HG03060 (cell line): ENCODE results near the gene HSPA4L.

Source experiments
- ATAC-seq: cut with Tn5 transposase; IDR thresholded peaks from one replicate; pipeline ENCODE4 v1.9.1; 2021; ENCODE audit warnings: low read depth, moderate number of reproducible peaks; ENCODE audit not compliant: unreplicated experiment

The HSPA4L gene

DNA sequence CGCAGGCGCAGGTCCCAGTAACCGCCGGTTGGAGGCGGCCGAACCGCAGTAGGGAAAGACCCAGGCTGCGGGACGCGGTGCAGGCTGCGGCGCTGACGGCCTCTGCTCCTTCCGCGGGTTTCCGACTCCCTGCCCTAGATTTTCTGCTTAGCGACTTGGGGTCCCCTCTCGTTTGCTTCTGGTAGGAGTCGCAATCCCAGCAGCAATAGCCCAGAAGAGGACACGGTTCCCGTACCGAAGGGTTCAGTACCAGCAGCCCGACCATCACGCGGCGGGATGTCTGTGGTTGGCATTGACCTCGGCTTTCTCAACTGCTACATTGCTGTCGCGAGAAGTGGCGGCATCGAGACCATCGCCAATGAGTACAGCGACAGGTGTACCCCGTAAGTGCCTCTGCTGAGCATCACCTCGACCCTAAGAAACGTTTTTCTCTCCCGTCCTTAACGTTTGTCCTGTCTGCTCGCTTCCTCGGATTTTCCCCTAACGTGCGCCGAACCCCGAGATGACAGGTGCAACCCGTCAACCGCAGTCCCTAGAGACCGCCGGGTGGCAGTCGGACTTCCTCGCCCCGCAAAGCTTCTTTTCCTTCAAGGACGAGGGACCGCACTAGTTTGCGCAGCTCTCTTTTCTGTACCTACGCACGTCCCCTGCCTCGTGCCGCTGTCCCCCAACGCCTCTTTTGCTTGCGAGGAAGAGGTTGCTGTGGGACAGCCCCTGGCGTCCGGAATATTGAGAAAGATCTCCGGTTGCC is at the start of gene HSPA4L:
HSPA4L (plus strand) TSS at position 48 of the 751 bp plus-strand sequence; CDS start at position 277, 229 bp downstream.
- ATAC-seq = peak; percentile 33

DNA sequence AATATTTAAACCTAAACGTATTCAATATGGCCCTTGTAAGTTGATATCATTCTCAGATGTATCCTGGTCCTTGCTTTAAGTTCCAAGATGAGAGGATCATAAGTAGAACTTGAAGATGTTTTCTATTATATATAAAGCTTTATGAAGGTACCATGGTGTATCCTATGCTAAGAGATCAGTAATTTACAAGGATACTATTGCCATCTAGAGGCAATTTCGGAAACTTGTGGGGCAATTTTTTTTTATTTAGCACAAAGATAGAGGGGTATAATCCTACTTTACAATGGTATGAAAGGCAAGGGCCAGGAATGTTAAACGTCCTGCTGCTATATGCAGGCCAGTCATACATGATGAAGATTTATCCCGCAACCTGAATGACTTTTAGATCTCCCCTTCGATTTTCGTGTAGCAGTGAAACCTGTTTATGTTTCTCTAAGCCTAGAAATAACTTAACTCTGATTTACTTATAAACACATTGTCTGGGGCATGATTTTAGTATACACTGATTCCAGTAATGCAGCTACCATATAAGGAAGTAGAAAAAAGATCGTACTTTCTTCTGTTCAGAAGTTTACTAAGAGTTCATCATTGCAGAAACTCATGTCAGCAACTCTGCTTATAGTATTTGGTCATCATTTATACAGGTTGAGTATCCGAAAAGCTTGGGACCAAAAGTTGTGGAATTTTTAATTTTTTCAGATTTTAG is 49.3 kb upstream of the HSPA4L start:
- ATAC-seq = peak; percentile 64

DNA sequence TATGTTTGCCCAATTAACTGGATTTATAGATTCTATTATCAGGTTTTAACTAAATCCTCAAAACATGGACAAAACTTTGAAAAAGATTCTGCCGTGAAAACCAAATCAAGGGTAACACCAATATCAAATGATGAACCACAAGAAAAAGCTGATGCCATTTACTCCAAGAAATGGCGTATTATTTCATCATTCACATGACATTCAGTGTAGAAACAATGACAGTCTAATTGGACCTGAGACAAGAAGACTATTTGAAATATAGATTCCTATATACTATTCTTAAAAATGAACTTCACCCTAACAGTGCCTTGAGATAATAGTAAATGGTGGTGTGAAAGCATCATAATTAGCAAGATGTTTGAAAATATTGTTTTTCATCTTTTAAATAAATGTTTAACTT is 47.1 kb upstream of the HSPA4L start:
- ATAC-seq = no peak

DNA sequence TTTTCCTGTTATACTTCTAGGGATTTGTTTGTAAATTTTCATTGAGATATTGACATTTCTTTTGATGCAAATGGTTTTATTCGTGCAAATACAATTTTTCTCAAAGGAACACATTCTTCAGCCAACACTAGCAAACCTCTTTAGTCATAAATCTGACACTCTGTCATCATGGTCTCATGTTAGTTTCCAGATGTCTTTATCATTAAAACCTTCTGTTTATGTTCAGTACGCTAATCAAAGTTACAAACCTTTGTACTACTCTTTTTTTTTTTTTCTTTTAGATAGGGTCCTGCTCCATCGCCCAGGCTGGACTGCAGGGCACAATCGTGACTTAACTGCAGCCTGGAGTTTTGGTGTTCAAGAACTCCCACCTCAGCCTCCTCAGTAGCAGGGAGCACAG is 44.8 kb upstream of the HSPA4L start:
- ATAC-seq = no peak

DNA sequence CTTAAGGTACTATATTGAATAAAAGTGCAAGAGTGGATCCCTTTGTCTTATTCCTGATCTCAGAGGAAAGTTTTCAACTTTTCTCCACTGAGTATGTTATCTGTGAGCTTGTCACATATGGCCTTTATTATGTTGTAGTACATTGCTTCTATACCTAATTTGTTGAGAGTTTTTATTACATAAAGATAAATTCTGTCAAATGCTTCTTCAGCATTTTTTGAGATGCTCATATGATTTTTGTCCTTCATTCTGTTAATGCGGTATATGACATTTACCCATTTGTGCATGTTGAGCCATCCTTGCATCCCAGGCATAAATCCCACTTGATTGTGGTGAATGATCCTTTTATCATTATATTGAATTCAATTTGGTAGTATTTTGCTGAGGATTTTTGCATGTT is 40.9 kb upstream of the HSPA4L start:
- ATAC-seq = no peak

DNA sequence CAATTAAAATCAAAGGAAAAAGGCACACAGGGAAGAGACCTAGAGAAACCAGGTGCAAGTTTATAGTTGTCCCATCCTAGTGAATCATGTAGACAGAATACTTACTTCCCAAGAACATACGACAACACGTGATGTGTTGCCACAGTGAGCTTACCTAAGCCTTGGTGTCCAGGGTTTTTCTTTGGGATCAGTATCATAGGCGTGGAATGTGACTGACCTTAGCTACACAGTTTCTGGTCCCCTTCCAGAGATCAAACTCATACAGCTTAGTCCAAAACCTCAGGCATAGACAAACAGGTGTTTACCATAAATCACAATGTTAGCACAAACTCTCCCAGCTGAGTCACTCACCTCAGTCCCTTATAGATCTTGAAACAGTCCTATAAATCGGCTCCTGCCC is 34.2 kb upstream of the HSPA4L start:
- ATAC-seq = no peak

DNA sequence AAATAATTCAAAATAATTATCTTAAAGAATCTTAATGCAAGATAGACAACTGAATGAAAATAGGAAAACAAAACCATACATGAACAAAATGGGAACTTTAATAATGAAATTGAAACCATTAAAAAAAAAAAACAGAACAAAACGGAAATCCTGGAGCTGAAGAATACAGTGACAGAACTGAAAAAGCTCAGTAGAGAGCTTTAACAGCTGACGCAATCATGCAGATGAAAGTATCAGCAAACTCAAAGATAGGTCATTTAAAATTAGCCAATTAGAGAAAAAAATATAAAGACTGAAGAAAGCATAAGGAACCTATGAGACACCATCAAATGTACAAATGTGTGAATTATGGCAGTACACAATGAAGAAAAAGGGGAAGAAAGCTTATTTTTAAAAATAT is 33.2 kb upstream of the HSPA4L start:
- ATAC-seq = no peak

DNA sequence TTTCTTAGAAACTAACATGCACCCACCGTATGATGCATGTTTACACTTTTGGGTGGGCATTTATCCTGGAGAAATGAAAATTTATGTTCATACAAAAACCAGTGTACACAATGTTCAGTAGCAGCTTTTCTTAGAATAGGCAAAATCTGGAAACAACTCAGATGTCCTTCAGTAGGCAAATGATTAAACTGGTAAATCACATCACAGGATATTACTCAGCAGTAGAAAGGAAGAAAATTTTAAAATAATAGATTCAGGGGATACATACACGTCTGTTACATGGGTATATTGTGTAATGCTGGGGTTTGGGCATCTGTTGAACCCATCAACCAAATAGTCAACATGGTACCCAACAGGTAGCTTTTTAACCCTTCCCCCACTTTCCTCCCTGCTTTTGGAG is 25.2 kb upstream of the HSPA4L start:
- no peak for ATAC-seq

DNA sequence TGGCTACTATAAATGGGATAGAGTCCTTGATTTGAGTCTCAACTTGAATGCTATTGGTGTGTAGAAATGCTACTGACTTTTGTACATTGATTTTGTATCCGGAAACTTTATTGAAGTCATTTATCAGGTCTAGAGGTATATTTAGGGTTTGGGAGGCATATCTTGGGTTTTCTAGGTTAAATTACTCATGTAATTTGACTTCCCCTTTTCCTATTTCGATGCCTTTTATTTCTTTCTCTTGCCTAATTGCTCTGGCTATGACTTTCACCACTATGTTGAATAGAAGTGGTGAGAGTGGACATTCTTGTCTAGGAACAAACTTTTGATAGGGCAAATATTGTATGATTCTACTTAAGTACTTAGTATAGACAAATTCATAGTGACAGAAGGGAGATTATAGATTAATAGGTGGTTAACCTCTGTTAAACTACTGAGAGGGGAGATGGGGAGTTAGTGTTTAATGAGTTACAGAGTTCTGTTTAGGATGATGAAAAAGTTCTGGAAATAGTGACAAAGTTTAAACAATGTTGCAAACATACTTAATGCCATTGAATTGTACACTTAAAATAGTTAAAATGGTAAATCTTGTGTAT is 22.8 kb upstream of the HSPA4L start:
- peak; percentile 70 for ATAC-seq

DNA sequence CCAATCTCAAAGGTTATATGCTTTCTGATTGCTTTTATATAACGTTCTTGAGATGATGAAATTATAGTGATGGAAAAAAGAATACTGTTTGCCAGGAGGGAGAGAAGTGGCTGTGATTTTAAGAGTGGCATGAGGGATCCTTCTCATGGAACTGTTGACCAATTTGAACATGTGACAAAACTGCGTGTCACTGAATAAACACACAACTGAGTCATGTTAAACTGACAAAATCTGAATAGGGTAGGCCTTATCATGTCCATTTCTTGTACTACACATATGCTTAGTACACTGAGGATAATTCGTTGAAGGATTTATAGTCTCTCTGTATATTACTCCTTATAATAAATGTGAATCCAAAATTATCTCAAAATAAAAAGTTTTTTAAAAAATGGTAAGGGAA is 22.2 kb upstream of the HSPA4L start:
- no peak for ATAC-seq

DNA sequence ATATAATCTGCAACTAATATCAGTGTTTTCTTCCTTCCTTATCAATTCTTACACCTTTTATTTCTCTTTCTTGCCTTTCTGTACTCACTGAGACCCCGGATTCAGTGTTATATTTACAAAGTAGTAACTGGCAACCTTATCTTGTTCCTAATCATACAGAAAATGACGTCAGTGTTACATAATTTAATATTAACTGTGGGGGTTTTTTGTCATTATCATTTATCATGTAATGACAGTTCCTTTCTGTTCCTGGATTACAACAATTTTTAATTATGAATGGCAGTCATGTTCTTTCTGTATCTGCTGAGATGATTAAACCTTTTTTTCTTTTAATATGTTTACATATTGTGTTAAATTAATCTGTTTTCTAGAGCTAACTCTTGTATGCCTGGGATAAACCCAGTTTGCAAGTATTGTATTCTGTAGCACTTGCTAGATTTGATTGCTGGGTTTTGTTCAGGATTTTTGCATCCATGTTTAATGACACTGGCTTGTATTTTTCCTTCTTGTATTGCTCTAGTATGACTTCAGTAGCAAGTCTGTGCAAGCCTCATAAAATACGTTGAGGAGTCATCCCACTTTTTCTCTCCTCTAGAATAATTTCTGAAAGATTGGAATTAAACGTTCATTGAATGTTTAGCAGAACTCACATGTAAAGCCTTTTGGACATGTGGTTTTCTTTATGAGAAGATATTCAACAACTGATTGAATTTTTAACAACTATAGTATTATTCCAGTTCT is 10.4 kb upstream of the HSPA4L start:
- no peak for ATAC-seq

DNA sequence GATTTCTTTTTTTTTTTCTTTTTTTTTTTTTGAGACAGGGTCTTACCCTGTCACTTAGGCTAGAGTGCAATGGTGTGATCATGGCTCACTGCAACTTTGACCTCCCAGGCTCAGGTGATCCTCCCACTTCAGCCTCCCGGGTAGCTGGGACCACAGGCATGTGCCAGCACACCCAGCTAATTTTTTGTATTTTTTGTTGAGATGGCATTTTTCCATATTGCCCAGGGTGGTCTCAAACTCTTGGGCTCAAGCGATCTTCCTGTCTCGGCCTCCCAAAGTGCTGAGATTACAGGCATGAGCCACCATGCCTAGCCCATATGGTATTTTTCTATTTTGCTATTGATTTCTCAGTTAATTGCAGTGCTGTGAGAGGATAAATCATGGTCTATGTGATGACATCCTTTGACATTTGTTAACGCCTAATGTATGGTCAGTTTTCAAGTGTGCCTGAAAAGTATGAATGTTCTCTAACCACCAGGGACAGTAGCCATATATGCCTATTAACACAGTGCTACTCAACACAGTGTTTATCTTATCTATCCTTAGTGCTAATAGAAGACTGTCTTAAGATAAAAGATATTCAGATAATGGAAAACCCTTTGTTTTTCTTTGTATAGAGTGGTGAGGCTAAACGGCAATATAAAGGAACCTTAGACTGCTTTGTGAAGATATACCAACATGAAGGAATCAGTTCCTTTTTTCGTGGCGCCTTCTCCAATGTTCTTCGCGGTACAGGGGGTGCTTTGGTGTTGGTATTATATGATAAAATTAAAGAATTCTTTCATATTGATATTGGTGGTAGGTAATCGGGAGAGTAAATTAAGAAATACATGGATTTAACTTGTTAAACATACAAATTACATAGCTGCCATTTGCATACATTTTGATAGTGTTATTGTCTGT is 9.1 kb upstream of the HSPA4L start:
- ATAC-seq = no peak

DNA sequence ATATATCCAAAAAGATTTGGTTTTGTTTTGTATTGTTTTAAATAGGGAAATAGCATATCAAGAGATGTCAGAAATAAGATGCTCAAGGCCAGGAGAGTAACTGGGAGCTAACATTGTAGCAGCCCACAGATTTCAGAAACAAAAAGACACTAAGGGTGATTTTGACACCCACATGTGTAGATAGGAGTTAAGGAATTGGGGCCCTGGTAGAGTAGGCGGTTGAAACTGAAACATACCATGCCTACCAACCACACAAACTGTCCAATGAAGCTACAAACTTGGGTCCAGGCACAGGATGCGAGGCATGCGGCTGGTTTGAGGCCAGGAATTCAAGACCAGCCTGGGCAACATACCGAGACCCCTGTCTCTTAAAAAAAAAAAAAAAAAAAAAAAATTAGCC is 6.3 kb upstream of the HSPA4L start:
- ATAC-seq = no peak

DNA sequence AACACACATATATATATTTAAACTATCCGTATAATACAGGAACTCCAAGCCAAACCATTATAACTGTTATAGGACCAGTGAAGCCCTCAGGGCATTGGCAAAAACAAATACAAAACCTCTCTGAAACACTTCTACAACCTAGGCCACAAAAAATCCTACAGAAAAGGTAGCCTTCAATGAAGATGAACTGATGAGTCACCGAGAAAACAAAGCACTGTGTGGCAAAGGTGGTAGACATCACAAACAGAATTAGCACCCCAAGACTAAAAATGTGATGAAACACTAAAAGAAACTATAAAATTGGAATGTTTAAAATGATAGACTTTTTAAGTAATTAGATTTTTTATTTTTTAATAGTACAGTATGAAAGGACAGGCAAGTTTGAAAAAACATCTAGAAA is 5.5 kb upstream of the HSPA4L start:
- no peak for ATAC-seq

DNA sequence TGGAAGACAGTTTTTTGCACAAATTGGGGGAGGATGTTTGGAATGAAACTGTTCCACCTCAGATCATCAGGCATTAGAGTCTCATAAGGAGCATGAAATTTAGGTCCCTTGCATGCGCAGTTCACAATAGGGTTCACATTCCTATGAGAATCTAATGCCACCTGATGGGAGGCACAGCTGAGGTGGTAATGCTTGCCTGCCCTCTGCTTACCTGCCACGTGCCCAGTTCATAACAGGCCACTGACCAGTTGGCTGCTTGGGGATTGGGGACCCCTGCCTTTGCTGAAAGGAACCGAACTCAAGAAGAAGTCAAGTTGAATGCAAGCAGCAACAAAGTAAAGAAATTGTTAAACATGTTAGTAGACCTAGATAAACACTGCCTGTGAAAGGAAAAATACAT is 4.6 kb upstream of the HSPA4L start:
- ATAC-seq = no peak

DNA sequence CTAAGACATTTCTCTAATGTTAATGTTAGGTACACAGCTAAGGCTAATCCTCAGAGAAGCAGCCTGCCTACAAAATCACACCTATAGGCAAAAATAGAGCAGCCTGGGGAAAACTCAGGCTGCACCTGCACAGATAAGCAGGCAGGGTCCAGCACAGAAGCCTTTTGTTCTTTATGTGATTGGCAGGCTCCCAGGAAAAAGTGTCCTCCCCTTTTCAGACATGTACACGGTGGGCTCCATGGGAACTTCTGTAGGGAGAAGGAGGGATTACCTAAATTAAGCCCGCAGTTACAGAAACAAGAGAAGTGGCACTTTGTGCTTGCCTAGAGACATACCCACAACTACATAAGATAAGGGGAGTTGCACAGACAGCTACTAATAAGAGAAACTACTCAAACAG is 4.0 kb upstream of the HSPA4L start:
- ATAC-seq = no peak

DNA sequence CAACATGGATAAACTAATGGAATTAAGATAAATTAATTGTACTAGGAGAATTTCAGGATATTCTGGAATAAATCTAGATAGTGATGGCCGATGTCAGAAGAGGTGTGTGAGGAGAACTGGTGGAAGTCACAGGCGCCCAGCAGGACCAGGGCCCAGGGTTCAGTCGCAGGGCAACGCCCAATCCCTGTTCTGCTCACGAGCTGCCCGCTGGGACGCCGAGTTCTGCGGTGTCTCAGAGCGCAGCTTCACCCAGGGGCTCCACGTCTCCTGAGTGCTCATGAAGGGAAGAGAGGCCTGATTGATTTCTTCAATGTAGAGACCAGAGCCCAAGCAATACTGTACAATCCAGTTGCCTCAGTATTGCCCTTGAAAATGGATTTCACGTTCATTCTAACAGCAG is 1.5 kb upstream of the HSPA4L start:
- no peak for ATAC-seq

DNA sequence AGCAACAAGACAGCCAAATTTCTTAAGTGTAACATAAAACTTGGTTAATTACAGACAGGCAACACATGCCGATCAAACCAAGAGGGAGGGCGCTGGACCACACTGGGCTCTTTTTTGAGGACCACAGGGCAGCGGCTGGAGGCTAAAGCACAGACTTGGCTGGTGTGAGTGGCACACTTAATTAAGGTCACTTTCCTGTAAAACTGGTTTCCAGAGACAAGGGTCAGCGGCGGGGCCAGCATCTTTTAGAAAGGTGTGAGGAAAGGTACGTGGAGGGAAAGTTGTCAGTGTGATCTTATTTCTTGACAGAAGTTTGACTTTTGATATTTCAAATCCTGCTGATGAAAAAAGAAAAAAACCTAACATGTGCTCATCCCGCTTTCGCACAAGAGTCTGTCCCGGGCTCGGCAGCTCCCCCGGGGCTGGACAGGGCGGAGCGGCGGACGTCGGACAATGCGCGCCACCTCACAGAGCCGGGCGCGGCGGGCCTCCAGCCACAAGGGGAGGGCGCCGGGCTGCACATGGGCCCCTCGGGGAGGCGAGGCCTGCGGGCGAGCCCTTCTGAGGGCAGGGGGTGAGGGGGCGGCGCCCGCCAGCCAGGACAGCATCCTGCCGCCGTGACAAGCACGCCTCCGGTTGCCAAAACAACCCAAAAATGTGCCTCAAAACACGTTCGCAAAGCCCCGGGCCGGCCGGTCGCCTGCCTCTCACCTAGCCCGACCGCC is 660 bp upstream of the HSPA4L start:
- peak; percentile 8 for ATAC-seq

DNA sequence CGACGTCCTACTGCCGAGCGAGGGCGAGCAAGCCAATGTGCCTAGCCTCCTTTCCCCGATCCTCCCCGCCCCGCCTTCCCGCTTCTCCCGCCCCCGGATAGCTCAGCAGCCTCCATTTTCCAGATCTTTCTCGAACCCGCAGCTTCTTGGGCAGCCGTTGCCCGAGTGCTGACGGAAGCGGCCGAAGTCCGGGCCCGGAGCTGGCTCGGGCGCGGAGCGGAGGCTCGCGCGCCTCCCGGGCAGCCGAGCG is 172 bp upstream of the HSPA4L start:
- no peak for ATAC-seq
